ENCODE results near the gene TP73. TPM values are rescaled to one million over a fixed set of nuclear protein-coding genes. Genes with fewer than 3 reads are reported as not detected.

Gene TP73
- total RNA-seq, 1 experiment from 2014 or later, result 2.6 TPM

DNA sequence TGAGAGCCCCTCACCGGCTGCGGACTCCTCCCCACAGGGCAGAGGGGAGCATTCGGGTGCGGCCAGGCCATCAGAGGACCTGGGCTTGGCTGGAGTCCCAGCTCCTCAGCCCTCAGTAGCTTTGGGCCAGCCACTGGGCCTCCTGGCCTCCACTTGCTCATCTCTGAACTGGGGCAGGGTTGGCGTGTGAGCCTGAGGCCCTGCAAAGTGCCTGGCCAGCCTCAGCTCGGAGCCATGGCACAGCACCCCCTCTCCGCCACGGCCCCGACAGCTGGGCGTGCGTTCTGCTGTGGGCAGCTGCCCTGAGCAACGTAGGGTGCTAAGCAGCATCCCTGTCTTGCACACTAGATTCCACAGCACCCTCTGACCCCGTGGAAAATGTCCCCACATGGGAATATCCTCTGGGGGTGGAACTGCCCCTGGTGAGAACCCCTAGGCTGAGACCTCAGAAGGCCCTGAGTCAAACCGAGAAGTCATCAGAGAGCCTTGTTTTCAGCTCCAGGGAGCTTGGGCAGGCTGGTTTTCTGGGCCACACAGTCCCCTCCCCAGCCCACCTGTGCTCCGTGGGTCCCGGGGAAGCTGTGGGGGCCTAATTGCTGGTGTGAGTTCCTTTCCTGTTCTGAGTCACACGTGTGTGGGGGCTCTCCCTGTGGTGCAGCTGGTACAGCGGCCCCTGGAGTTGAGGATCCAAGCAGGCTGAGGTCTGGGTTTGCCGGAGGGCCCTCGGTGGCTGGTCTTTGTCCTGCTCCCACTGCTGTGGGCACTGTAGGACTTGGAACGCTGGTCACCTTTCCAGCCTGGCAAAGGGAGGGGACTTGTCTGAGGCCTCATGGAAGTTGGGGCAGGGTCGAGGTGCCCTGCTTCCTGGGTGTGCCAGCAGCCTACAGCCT lies 24.5 kb downstream of the TP73 start:
- no peaks in the 10 kb centered on the region for H4K20me1 ChIP-seq (ENCODE audit: low read length)
- ATAC-seq, result no peak
- CTCF ChIA-PET, result no interaction called here
- no TSS peak for BruUV-seq (replicated peaks)
- intact Hi-C loops (cut with micrococcal nuclease), result no loop called here
- POLR2A ChIA-PET (ENCODE audit: unreplicated experiment), result no interaction called here
- no peak overlapping the region for H3K27ac ChIP-seq (ENCODE audit: low read length)
- H3K4me1 ChIP-seq (ENCODE audit: insufficient read depth, low read length), result peaks cover 2% of the 10 kb centered on the region; the same call in 1 of the 2 replicates
- no peaks in the 10 kb centered on the region for H3K79me2 ChIP-seq (ENCODE audit: low read length)
- no peaks in the 10 kb centered on the region for H3F3A ChIP-seq (ENCODE audit: low read length, unreplicated experiment)
- H3K36me3 ChIP-seq (ENCODE audit: low read depth, low read length), result no peaks in the 10 kb centered on the region
- no peaks in the 10 kb centered on the region for H3K27me3 ChIP-seq (ENCODE audit: low read length)
- no peaks in the 10 kb centered on the region for H3K9me2 ChIP-seq (replicated peaks; ENCODE audit: low read length)
- H3K9ac ChIP-seq (ENCODE audit: low read length), result no peak overlapping the region
- no peaks in the 10 kb centered on the region for H3K9me3 ChIP-seq (ENCODE audit: low read length)
- TF ChIP-seq, protein P1, sequence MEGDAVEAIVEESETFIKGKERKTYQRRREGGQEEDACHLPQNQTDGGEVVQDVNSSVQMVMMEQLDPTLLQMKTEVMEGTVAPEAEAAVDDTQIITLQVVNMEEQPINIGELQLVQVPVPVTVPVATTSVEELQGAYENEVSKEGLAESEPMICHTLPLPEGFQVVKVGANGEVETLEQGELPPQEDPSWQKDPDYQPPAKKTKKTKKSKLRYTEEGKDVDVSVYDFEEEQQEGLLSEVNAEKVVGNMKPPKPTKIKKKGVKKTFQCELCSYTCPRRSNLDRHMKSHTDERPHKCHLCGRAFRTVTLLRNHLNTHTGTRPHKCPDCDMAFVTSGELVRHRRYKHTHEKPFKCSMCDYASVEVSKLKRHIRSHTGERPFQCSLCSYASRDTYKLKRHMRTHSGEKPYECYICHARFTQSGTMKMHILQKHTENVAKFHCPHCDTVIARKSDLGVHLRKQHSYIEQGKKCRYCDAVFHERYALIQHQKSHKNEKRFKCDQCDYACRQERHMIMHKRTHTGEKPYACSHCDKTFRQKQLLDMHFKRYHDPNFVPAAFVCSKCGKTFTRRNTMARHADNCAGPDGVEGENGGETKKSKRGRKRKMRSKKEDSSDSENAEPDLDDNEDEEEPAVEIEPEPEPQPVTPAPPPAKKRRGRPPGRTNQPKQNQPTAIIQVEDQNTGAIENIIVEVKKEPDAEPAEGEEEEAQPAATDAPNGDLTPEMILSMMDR (conservative IDR thresholded peaks at IDR 0.05; ENCODE audit: low read depth, low read length), result no peak
- TF ChIP-seq EZH2phosphoT487 (IDR thresholded peaks at IDR 0.05; ENCODE audit: borderline replicate concordance, low read length) (no peak), EZH2 (IDR thresholded peaks at IDR 0.05; ENCODE audit: low read length, unreplicated experiment) (no peak)
- DNase-seq, result no peak
- H2AFZ ChIP-seq (ENCODE audit: low read length), result no peak overlapping the region
- H3K4me2 ChIP-seq (ENCODE audit: low read length), result no peak overlapping the region
- no peak overlapping the region for H3K4me3 ChIP-seq (ENCODE audit: low read length)

DNA sequence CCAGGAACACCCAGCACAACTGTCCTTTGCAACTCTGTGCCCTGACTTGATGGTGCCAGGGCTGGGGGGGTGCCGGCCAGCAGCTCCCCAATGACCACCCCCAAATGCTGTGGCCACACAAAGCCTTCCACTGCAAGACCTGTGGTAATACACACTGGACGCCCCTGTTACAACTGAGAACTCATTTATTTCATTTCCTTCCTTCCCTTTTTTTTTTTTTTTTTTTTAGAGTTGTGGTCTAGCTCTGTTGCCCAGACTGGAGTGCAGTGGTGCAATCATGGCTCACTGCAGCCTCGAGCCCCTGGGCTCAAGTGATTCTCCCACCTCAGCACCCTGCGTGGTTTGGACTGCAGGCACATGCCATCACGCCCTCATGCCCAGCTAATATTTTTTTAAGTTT lies 25.2 kb downstream of the TP73 start:
- intact Hi-C loops (cut with micrococcal nuclease), result no loop called here
- Histone ChIP-seq H3K79me2 (ENCODE audit: low read length) (no peaks in the 10 kb centered on the region), H2AFZ (ENCODE audit: low read length) (no peak overlapping the region), H3K9me3 (ENCODE audit: low read length) (no peaks in the 10 kb centered on the region), H3F3A (ENCODE audit: low read length, unreplicated experiment) (no peaks in the 10 kb centered on the region), H3K4me2 (ENCODE audit: low read length) (no peak overlapping the region), H3K4me1 (ENCODE audit: insufficient read depth, low read length) (no peaks in the 10 kb centered on the region; the same call in 1 of the 2 replicates), H3K36me3 (ENCODE audit: low read depth, low read length) (no peaks in the 10 kb centered on the region), H3K9me2 (replicated peaks; ENCODE audit: low read length) (no peaks in the 10 kb centered on the region), H3K9ac (ENCODE audit: low read length) (no peak overlapping the region), H3K27me3 (ENCODE audit: low read length) (no peaks in the 10 kb centered on the region), H3K27ac (ENCODE audit: low read length) (no peak overlapping the region), H3K4me3 (ENCODE audit: low read length) (no peak overlapping the region), H4K20me1 (ENCODE audit: low read length) (no peaks in the 10 kb centered on the region)
- no TSS peak for BruUV-seq (replicated peaks)
- DNase-seq, result no peak
- ChIA-PET POLR2A (ENCODE audit: unreplicated experiment) (no interaction called here), CTCF (no interaction called here)
- TF ChIP-seq EZH2phosphoT487 (IDR thresholded peaks at IDR 0.05; ENCODE audit: borderline replicate concordance, low read length) (no peak), EZH2 (IDR thresholded peaks at IDR 0.05; ENCODE audit: low read length, unreplicated experiment) (no peak)
- no peak for ATAC-seq

DNA sequence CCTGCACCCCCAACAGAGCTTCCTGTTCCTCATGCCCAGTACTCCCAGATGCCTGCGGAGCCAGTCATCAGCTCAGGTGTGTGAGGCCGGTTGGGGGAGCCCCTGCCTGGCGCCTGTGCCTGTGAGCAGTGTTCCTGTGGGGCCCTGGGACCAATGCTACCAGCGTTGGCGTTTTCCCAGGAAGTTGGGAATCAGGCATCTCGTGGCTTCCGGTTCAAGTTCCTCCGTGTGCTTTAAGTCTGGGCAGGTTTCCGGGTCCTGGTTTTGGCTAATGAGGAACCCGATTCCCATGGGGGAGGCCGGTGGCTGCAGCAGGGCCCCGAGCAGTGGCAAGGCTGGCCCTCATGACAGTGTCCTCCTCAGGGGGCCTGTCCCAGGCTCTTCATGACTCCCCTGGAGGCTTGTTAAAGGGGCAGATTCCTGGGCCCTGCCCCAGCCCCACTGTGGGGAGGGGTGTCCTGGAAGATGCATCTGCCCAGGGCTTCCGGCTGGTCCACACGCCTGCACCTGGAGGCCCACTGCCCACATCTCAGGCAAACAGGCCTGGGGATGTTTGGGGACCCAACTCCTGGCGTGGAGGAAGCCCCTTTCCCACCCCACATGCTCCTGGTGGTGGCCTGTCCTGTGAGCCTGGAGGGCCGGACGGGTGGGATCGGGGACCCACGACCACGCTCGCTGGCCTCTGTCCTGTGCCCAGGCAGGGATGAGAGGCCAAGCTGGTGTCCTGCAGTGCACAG lies 26.2 kb downstream of the TP73 start:
- H3K4me1 ChIP-seq (ENCODE audit: insufficient read depth, low read length), result no peaks in the 10 kb centered on the region; the same call in 1 of the 2 replicates
- POLR2A ChIA-PET (ENCODE audit: unreplicated experiment), result no interaction called here
- BruUV-seq (replicated peaks), result no TSS peak
- no peaks in the 10 kb centered on the region for H4K20me1 ChIP-seq (ENCODE audit: low read length)
- intact Hi-C loops (cut with micrococcal nuclease), result no loop called here
- H3F3A ChIP-seq (ENCODE audit: low read length, unreplicated experiment), result no peaks in the 10 kb centered on the region
- ATAC-seq, result no peak
- TF ChIP-seq EZH2 (IDR thresholded peaks at IDR 0.05; ENCODE audit: low read length, unreplicated experiment), result no peak
- TF ChIP-seq, protein P1 (conservative IDR thresholded peaks at IDR 0.05; ENCODE audit: low read depth, low read length), result no peak
- TF ChIP-seq EZH2phosphoT487 (IDR thresholded peaks at IDR 0.05; ENCODE audit: borderline replicate concordance, low read length), result no peak
- H2AFZ ChIP-seq (ENCODE audit: low read length), result no peak overlapping the region
- CTCF ChIA-PET, result interaction anchor here (0.8 kb wide), 1 partner anchor 18 kb away, joined by 3 read pairs; no protein-coding TSS in a partner anchor
- H3K79me2 ChIP-seq (ENCODE audit: low read length), result no peaks in the 10 kb centered on the region
- H3K9me2 ChIP-seq (replicated peaks; ENCODE audit: low read length), result no peaks in the 10 kb centered on the region
- DNase-seq, result no peak
- H3K27me3 ChIP-seq (ENCODE audit: low read length), result no peaks in the 10 kb centered on the region
- no peak overlapping the region for H3K4me3 ChIP-seq (ENCODE audit: low read length)
- no peak overlapping the region for H3K9ac ChIP-seq (ENCODE audit: low read length)
- no peaks in the 10 kb centered on the region for H3K36me3 ChIP-seq (ENCODE audit: low read depth, low read length)
- no peak overlapping the region for H3K4me2 ChIP-seq (ENCODE audit: low read length)
- no peak overlapping the region for H3K27ac ChIP-seq (ENCODE audit: low read length)
- H3K9me3 ChIP-seq (ENCODE audit: low read length), result no peaks in the 10 kb centered on the region

All from PC-3 (cell line).